GM18868 (cell line): ENCODE data around the gene NCAN.

Experiments
- ATAC-seq: cut with Tn5 transposase; IDR thresholded peaks from one replicate; pipeline ENCODE4 v1.9.1; 2021; ENCODE audit warnings: mild to moderate bottlenecking, moderate library complexity; ENCODE audit not compliant: unreplicated experiment

Gene NCAN

GRCh38 chr19:19258589-19259338 lies 47.0 kb downstream of the NCAN start:
- ATAC-seq = no peak

- ATAC-seq = no peak
Observed at GRCh38 chr19:19259741-19260140, 48.0 kb downstream of the NCAN start.

GRCh38 chr19:19260417-19261214 lies 48.9 kb downstream of the NCAN start:
- ATAC-seq = no peak

- no peak for ATAC-seq
Observed at GRCh38 chr19:19261350-19262189, 49.8 kb downstream of the NCAN start.

GRCh38 chr19:19262190-19263057 lies 50.7 kb downstream of the NCAN start:
- no peak for ATAC-seq

GRCh38 chr19:19263886-19264487 lies 52.2 kb downstream of the NCAN start:
- no peak for ATAC-seq

- no peak for ATAC-seq
Observed at GRCh38 chr19:19267305-19267704, 55.5 kb downstream of the NCAN start.

- no peak for ATAC-seq
Observed at GRCh38 chr19:19268453-19269385, 57.0 kb downstream of the NCAN start.

- ATAC-seq = no peak
Observed at GRCh38 chr19:19269952-19270694, 58.4 kb downstream of the NCAN start.

- no peak for ATAC-seq
Observed at GRCh38 chr19:19270749-19271571, 59.2 kb downstream of the NCAN start.

- no peak for ATAC-seq
Observed at GRCh38 chr19:19271828-19272599, 60.3 kb downstream of the NCAN start.

- no peak for ATAC-seq
Observed at GRCh38 chr19:19274146-19274545, 62.4 kb downstream of the NCAN start.

- ATAC-seq = no peak
Observed at GRCh38 chr19:19274716-19275565, 63.2 kb downstream of the NCAN start.

- ATAC-seq = no peak
Observed at GRCh38 chr19:19276386-19276785, 64.6 kb downstream of the NCAN start.

- no peak for ATAC-seq
Observed at GRCh38 chr19:19276851-19277250, 65.1 kb downstream of the NCAN start.

GRCh38 chr19:19278315-19278714 lies 66.6 kb downstream of the NCAN start:
- ATAC-seq = no peak
